Ascending aorta (tissue), 2 donors: ENCODE results near the gene RPL36. TPM values are rescaled to one million over a fixed set of nuclear protein-coding genes. Genes with fewer than 3 reads are reported as not detected.

ENCODE experiments used
- DNase-seq, 2 donors: peaks; one replicate each; pipeline ENCODE4 v3.0.0-alpha.2; 2019; ENCODE audit warnings: low spot score in 2 of 2
- H3K27ac ChIP-seq, 2 donors: fragments of 200-600 bp; sonication (generic); one replicate each; pipeline ENCODE4 v1.5.1; 2016 to 2017; ENCODE audit warnings: mild to moderate bottlenecking in 1 of 2
- H3K27me3 ChIP-seq: fragments of 200-600 bp; sonication (generic); one replicate; pipeline ENCODE4 v1.5.1; 2017
- H3K36me3 ChIP-seq, 2 donors: fragments of 200-600 bp; sonication (generic); one replicate each; pipeline ENCODE4 v1.5.1; 2016
- H3K4me1 ChIP-seq, 2 donors: fragments of 200-600 bp; sonication (generic); one replicate each; pipeline ENCODE4 v1.5.1; 2016 to 2017; ENCODE audit warnings: mild to moderate bottlenecking in 1 of 2
- H3K4me3 ChIP-seq, 2 donors: fragments of 200-600 bp; sonication (generic); one replicate each; pipeline ENCODE4 v1.5.1; 2016 to 2017; ENCODE audit warnings: mild to moderate bottlenecking in 1 of 2
- H3K9me3 ChIP-seq, 2 donors: fragments of 200-600 bp; sonication (generic); one replicate each; pipeline ENCODE4 v1.5.1; 2016
- intact Hi-C: fragments of 100-400 bp; cut with DNase I; formaldehyde crosslinking; loops from one replicate; pipeline ENCODE4 v1.15.1; 2023
- total RNA-seq: library from RNA; depleted of rRNA; stranded (reverse); fragments of >200 nt; gene quantifications from one replicate; pipeline ENCODE4 v1.1.0, GENCODE V29; 2016
- TF ChIP-seq, protein P1 (sequence below), 3 experiments: fragments of 200-600 bp in 2 of 3; fragments of 450-650 bp in 1 of 3; sonication (generic) in 2 of 3; IDR thresholded peaks; one replicate each; pipeline ENCODE4 v1.5.1; 2016 to 2019; ENCODE audit warnings: antibody characterized with exemption in 3 of 3, mild to moderate bottlenecking in 1 of 3, moderate library complexity in 1 of 3

Gene RPL36
- total RNA-seq, 1 donor from 2014 or later: 885 TPM

DNA sequence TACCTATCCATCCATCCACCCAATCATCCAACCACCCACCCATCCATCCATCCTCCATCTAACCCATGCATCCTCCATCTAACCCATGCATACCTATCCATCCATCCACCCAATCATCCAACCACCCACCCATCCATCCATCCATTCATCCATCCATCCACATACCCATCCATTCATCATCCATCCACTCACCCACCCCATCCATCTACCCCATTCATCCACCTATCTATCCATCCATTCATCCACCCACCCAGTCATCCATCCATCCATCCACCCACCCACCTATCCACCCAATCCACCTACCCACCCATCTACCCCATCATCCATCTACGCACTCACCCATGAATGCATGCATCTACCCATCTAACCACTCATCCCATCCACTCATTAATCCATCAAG, 16.3 kb upstream of the RPL36 start:
- Histone ChIP-seq H3K4me3 (no peak overlapping the region), H3K27me3 (no peaks in the 10 kb centered on the region), H3K27ac (no peak overlapping the region), H3K9me3 (no peaks in the 10 kb centered on the region), H3K4me1 (no peaks in the 10 kb centered on the region), H3K36me3 (peaks cover 8 to 23% of the 10 kb centered on the region in 2 donors)
- intact Hi-C loops: no loop called here
- no peak for DNase-seq
- TF ChIP-seq, protein P1, sequence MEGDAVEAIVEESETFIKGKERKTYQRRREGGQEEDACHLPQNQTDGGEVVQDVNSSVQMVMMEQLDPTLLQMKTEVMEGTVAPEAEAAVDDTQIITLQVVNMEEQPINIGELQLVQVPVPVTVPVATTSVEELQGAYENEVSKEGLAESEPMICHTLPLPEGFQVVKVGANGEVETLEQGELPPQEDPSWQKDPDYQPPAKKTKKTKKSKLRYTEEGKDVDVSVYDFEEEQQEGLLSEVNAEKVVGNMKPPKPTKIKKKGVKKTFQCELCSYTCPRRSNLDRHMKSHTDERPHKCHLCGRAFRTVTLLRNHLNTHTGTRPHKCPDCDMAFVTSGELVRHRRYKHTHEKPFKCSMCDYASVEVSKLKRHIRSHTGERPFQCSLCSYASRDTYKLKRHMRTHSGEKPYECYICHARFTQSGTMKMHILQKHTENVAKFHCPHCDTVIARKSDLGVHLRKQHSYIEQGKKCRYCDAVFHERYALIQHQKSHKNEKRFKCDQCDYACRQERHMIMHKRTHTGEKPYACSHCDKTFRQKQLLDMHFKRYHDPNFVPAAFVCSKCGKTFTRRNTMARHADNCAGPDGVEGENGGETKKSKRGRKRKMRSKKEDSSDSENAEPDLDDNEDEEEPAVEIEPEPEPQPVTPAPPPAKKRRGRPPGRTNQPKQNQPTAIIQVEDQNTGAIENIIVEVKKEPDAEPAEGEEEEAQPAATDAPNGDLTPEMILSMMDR (IDR thresholded peaks at IDR 0.05): no peak

DNA sequence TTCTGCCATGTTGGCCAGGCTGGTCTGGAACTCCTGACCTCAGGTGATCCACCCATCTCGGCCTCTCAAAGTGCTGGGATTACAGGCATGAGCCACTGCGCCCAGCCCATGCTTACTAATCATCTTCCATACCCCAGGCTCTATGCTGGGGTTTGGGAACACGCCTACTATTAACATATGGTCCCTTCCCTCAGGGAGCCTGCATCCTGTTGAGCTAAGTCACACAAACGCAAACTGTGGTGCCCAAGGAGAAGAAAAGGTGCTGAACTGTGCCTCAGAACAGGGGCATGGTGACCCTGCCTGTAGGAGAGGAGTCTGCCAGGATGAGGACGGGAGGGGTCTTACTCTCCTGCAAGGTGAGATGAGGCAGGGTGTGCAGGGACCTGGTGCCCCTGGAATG, 15.4 kb upstream of the RPL36 start:
- Histone ChIP-seq H3K27me3 (no peaks in the 10 kb centered on the region), H3K4me1 (peaks cover 3 to 7% of the 10 kb centered on the region in 2 donors), H3K36me3 (peaks cover 0 to 14% of the 10 kb centered on the region in 2 donors), H3K4me3 (no peak overlapping the region), H3K27ac (no peak overlapping the region), H3K9me3 (no peaks in the 10 kb centered on the region)
- intact Hi-C loops: no loop called here
- DNase-seq: no peak
- TF ChIP-seq, protein P1 (IDR thresholded peaks at IDR 0.05): no peak

DNA sequence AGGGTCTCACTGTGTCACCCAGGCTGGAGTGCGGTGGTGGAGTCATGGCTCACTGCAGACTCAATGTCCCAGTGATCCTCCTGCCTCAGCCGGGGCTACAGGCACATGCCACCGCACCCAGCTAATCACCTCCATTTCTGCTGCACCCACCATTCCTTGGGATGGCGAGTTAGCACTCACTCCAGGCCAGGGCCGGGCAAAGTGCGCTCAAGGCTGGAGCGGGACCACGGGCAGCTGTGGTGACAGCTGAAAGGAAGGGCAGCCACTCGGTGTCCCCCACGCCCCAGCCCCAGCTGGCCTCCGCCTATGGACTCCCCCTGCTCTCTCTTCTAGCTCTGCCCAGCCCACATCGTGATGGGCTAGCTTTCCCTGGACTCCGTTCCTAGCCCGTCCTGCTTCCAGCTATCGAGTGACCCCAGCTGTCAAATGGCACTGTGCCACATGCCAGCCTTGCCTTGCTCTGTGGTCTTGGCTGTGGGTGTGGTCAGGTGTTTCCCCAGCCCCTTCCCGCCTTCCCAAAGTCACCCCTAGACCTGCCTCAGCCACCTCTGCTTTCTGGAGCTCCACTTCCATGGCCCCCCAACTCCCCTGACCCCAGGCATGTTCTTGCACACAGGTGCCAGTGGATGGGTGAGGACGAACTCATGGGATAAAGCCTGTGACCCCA, 13.9 kb upstream of the RPL36 start:
- Histone ChIP-seq H3K4me3 (no peak overlapping the region), H3K27me3 (no peaks in the 10 kb centered on the region), H3K36me3 (peaks cover 0 to 12% of the 10 kb centered on the region in 2 donors), H3K9me3 (no peaks in the 10 kb centered on the region), H3K27ac (no peak overlapping the region), H3K4me1 (peaks cover 6 to 9% of the 10 kb centered on the region in 2 donors)
- TF ChIP-seq, protein P1 (IDR thresholded peaks at IDR 0.05): no peak
- no peak for DNase-seq
- intact Hi-C loops: no loop called here

DNA sequence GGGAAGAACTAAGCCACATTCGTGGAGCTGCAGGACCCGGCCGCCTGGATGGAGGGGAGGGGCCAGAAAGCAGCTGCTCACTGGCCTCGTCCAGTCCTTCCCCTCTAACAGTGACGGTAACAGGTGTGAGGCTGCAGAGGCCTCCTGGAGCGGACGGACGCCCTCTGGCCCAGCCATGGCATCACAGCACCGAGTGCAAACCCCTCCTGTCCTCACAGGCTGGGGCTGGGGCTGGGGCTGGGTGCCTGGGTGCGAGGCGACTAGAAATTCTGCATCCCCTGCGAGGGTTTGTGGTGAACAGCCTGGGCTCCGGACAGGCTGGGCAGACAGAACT, 13.4 kb upstream of the RPL36 start:
- peaks cover 6 to 9% of the 10 kb centered on the region in 2 donors for H3K4me1 ChIP-seq
- no peak overlapping the region for H3K27ac ChIP-seq
- peaks cover 0 to 9% of the 10 kb centered on the region in 2 donors for H3K36me3 ChIP-seq
- TF ChIP-seq, protein P1 (IDR thresholded peaks at IDR 0.05): no peak
- H3K4me3 ChIP-seq: no peak overlapping the region
- no peak for DNase-seq
- H3K9me3 ChIP-seq: no peaks in the 10 kb centered on the region
- no peaks in the 10 kb centered on the region for H3K27me3 ChIP-seq
- intact Hi-C loops: no loop called here

DNA sequence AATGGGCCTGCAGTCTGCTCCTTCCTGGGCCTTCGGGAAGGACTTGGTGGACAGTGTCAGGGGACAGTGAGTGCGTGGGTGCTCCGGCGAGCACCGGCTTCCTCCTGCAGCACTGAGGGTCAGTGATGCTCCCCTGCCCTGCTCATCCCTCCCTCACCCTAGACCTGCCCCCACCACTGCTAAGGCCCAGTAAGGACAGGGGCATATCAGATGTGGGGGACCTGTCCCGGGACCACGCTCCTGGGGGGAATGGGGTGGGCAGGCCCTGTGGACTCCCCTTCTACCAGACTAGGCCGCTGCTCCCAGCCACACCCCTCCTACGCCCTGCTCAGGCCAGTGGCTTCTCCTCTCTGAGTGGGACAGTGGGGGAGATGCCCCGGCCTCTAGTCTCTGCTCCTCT, 13.0 kb upstream of the RPL36 start:
- Histone ChIP-seq H3K36me3 (peaks cover 0 to 7% of the 10 kb centered on the region in 2 donors), H3K27me3 (no peaks in the 10 kb centered on the region), H3K4me1 (peaks cover 6 to 9% of the 10 kb centered on the region in 2 donors), H3K9me3 (no peaks in the 10 kb centered on the region), H3K4me3 (no peak overlapping the region), H3K27ac (no peak overlapping the region)
- TF ChIP-seq, protein P1 (IDR thresholded peaks at IDR 0.05): no peak
- intact Hi-C loops: no loop called here
- DNase-seq: no peak

DNA sequence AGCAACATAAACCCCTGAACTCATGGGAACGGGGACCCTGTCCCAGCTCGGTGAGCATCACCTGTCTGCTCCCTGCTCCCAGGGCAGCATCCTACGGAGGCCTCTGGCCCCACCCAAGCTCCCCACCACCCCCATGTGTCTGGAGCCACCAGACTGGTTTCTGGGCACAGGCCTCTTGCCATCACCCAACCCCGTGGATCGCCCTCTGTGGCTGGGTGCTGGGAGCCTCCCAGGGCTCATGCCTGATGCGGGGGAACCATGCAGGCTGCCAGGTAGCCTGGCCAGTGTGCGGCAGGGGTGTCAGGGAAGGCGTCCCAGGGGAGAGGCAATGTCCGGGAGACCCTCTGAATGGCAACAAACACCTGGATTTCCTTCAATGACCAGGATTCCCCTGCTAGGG, 12.5 kb upstream of the RPL36 start:
- Histone ChIP-seq H3K27ac (no peak overlapping the region), H3K27me3 (no peaks in the 10 kb centered on the region), H3K9me3 (no peaks in the 10 kb centered on the region), H3K4me1 (peaks cover 6 to 9% of the 10 kb centered on the region in 2 donors), H3K36me3 (peaks cover 0 to 7% of the 10 kb centered on the region in 2 donors), H3K4me3 (no peak overlapping the region)
- intact Hi-C loops: no loop called here
- DNase-seq: no peak
- TF ChIP-seq, protein P1 (IDR thresholded peaks at IDR 0.05): no peak
